ENCODE measurements around the gene NALCN.

Gene NALCN

GRCh38 chr13:101301053-101301452, 115.3 kb downstream of the NALCN start:
- Histone ChIP-seq H3K9ac (no peak overlapping the region), H3K4me1 (ENCODE audit: low read depth, poor library complexity, severe bottlenecking) (no peaks in the 10 kb centered on the region), H3K27me3 (ENCODE audit: insufficient read depth, low read depth) (no peaks in the 10 kb centered on the region), H4K20me1 (ENCODE audit: insufficient read depth) (no peaks in the 10 kb centered on the region), H3K4me3 (IDR thresholded peaks at IDR 0.05; ENCODE audit: insufficient read depth, low read depth, low read length) (no peak overlapping the region), H3K4me2 (no peak overlapping the region), H3K79me2 (ENCODE audit: insufficient read depth, low read depth) (no peaks in the 10 kb centered on the region), H3K36me3 (ENCODE audit: insufficient read depth) (no peaks in the 10 kb centered on the region), H3K27ac (no peak overlapping the region), H2AFZ (ENCODE audit: low read depth) (no peak overlapping the region)
- TF ChIP-seq, protein P1, sequence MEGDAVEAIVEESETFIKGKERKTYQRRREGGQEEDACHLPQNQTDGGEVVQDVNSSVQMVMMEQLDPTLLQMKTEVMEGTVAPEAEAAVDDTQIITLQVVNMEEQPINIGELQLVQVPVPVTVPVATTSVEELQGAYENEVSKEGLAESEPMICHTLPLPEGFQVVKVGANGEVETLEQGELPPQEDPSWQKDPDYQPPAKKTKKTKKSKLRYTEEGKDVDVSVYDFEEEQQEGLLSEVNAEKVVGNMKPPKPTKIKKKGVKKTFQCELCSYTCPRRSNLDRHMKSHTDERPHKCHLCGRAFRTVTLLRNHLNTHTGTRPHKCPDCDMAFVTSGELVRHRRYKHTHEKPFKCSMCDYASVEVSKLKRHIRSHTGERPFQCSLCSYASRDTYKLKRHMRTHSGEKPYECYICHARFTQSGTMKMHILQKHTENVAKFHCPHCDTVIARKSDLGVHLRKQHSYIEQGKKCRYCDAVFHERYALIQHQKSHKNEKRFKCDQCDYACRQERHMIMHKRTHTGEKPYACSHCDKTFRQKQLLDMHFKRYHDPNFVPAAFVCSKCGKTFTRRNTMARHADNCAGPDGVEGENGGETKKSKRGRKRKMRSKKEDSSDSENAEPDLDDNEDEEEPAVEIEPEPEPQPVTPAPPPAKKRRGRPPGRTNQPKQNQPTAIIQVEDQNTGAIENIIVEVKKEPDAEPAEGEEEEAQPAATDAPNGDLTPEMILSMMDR (conservative IDR thresholded peaks at IDR 0.05; ENCODE audit: low read depth, low read length), result no peak

GRCh38 chr13:101300531-101300930, 115.8 kb downstream of the NALCN start:
- no peaks in the 10 kb centered on the region for H3K79me2 ChIP-seq (ENCODE audit: insufficient read depth, low read depth)
- H3K4me2 ChIP-seq, result no peak overlapping the region
- H3K9ac ChIP-seq, result no peak overlapping the region
- no peak overlapping the region for H2AFZ ChIP-seq (ENCODE audit: low read depth)
- TF ChIP-seq, protein P1 (conservative IDR thresholded peaks at IDR 0.05; ENCODE audit: low read depth, low read length), result no peak
- H3K27me3 ChIP-seq (ENCODE audit: insufficient read depth, low read depth), result no peaks in the 10 kb centered on the region
- H3K27ac ChIP-seq, result no peak overlapping the region
- no peaks in the 10 kb centered on the region for H4K20me1 ChIP-seq (ENCODE audit: insufficient read depth)
- no peaks in the 10 kb centered on the region for H3K4me1 ChIP-seq (ENCODE audit: low read depth, poor library complexity, severe bottlenecking)
- H3K4me3 ChIP-seq (IDR thresholded peaks at IDR 0.05; ENCODE audit: insufficient read depth, low read depth, low read length), result no peak overlapping the region
- H3K36me3 ChIP-seq (ENCODE audit: insufficient read depth), result no peaks in the 10 kb centered on the region

GRCh38 chr13:101298517-101298916, 117.8 kb downstream of the NALCN start:
- H3K4me2 ChIP-seq, result no peak overlapping the region
- TF ChIP-seq, protein P1 (conservative IDR thresholded peaks at IDR 0.05; ENCODE audit: low read depth, low read length), result no peak
- H3K9ac ChIP-seq, result no peak overlapping the region
- H3K4me1 ChIP-seq (ENCODE audit: low read depth, poor library complexity, severe bottlenecking), result no peaks in the 10 kb centered on the region
- no peaks in the 10 kb centered on the region for H3K27me3 ChIP-seq (ENCODE audit: insufficient read depth, low read depth)
- H4K20me1 ChIP-seq (ENCODE audit: insufficient read depth), result no peaks in the 10 kb centered on the region
- H3K4me3 ChIP-seq (IDR thresholded peaks at IDR 0.05; ENCODE audit: insufficient read depth, low read depth, low read length), result no peak overlapping the region
- H3K27ac ChIP-seq, result no peak overlapping the region
- H3K36me3 ChIP-seq (ENCODE audit: insufficient read depth), result no peaks in the 10 kb centered on the region
- H3K79me2 ChIP-seq (ENCODE audit: insufficient read depth, low read depth), result no peaks in the 10 kb centered on the region
- no peak overlapping the region for H2AFZ ChIP-seq (ENCODE audit: low read depth)

GRCh38 chr13:101297794-101298193, 118.5 kb downstream of the NALCN start:
- H3K27ac ChIP-seq, result no peak overlapping the region

More at GRCh38 chr13:101297794-101298193, 118.5 kb downstream of the NALCN start:
- no peaks in the 10 kb centered on the region for H3K79me2 ChIP-seq (ENCODE audit: insufficient read depth, low read depth)
- no peak overlapping the region for H3K9ac ChIP-seq
- H3K27me3 ChIP-seq (ENCODE audit: insufficient read depth, low read depth), result no peaks in the 10 kb centered on the region
- TF ChIP-seq, protein P1 (conservative IDR thresholded peaks at IDR 0.05; ENCODE audit: low read depth, low read length), result no peak
- H3K4me1 ChIP-seq (ENCODE audit: low read depth, poor library complexity, severe bottlenecking), result no peaks in the 10 kb centered on the region
- H2AFZ ChIP-seq (ENCODE audit: low read depth), result no peak overlapping the region
- no peak overlapping the region for H3K4me3 ChIP-seq (IDR thresholded peaks at IDR 0.05; ENCODE audit: insufficient read depth, low read depth, low read length)
- no peak overlapping the region for H3K4me2 ChIP-seq
- H4K20me1 ChIP-seq (ENCODE audit: insufficient read depth), result no peaks in the 10 kb centered on the region
- no peaks in the 10 kb centered on the region for H3K36me3 ChIP-seq (ENCODE audit: insufficient read depth)

All from KMS-11 (cell line).